GM12878 (cell line): ENCODE data around the gene COL6A3. TPM values are rescaled to one million over a fixed set of nuclear protein-coding genes. Genes with fewer than 3 reads are reported as not detected.

Source experiments
- ATAC-seq: fragments of 200-7000 bp; cut with Tn5 transposase; 3 replicates; pipeline ENCODE4 v1.9.1; 2020; ENCODE audit warnings: mild to moderate bottlenecking, moderate library complexity
- BruUV-seq: library from RNA; stranded (reverse); fragments of 400-500 nt; replicated peaks from 2 replicates; lab custom pipeline; 2021; lab: Mats Ljungman, UMichigan
- CTCF ChIA-PET: fragments of 300-600 bp; sonication (Branson Sonifier 250); formaldehyde crosslinking; extraction: SDS; loops from one replicate; lab custom pipeline; 2021; ENCODE audit warnings: inconsistent platforms; lab: Yijun Ruan, JAX
- POLR2A ChIA-PET: fragments of 350-600 bp; formaldehyde crosslinking; extraction: SDS; loops from one replicate; lab custom pipeline; 2021; ENCODE audit warnings: inconsistent platforms; lab: Charles Lee
- RAD21 ChIA-PET: fragments of 300-600 bp; sonication (Branson Sonifier 250); formaldehyde crosslinking; loops from one replicate; lab custom pipeline; 2023; ENCODE audit warnings: antibody characterized with exemption; ENCODE audit not compliant: unreplicated experiment; lab: Charles Lee
- SMC1A ChIA-PET: fragments of 300-600 bp; sonication (Branson Sonifier 250); formaldehyde crosslinking; loops from one replicate; lab custom pipeline; 2023; ENCODE audit not compliant: unreplicated experiment, uncharacterized antibody; lab: Charles Lee
- DNase-seq: peaks from one replicate; pipeline ENCODE4 v3.0.0-alpha.2; 2011; ENCODE audit warnings: low read depth, low spot score
- FAIRE-seq: peaks from 3 replicates; lab custom pipeline; 2011; peaks lifted over from hg19 to GRCh38; lab: Jason Lieb, UNC
- H2AFZ ChIP-seq: 2 replicates; pipeline ENCODE4 v1.6.0; 2011; ENCODE audit warnings: low read depth, low read length, control low read depth; ENCODE audit not compliant: control insufficient read depth
- H3K27ac ChIP-seq: 2 replicates; pipeline ENCODE4 v1.5.1; 2011; ENCODE audit warnings: control low read depth; ENCODE audit not compliant: control insufficient read depth, insufficient read depth
- H3K27me3 ChIP-seq, 2 experiments: replicated peaks in 1 of 2; 2 replicates each; pipeline versions ENCODE4 v1.6.0 to v1.6.1; 2011; ENCODE audit warnings: low read length in 1 of 2; ENCODE audit not compliant: control insufficient read depth in 2 of 2, insufficient read depth in 2 of 2
- H3K36me3 ChIP-seq, 2 experiments: 2 replicates each; pipeline ENCODE4 v1.5.1; 2011; ENCODE audit warnings: low read length in 1 of 2; ENCODE audit not compliant: control insufficient read depth in 2 of 2, insufficient read depth in 2 of 2
- H3K4me1 ChIP-seq: 2 replicates; pipeline ENCODE4 v1.6.1; 2011; ENCODE audit warnings: mild to moderate bottlenecking, low read length, moderate library complexity, mixed read lengths; ENCODE audit not compliant: control insufficient read depth, insufficient read depth
- H3K4me2 ChIP-seq: 2 replicates; pipeline ENCODE4 v1.6.0; 2011; ENCODE audit warnings: control low read depth; ENCODE audit not compliant: control insufficient read depth, insufficient read depth
- H3K4me3 ChIP-seq: fragments of 200-600 bp; sonication (generic); 2 replicates; pipeline ENCODE4 v1.5.1; 2016
- H3K79me2 ChIP-seq: 2 replicates; pipeline ENCODE4 v1.6.0; 2011; ENCODE audit warnings: low read length; ENCODE audit not compliant: control insufficient read depth, insufficient read depth
- H3K9ac ChIP-seq: 2 replicates; pipeline ENCODE4 v1.8.0; 2011; ENCODE audit warnings: low read length, control low read depth, mixed read lengths; ENCODE audit not compliant: control insufficient read depth, insufficient read depth
- H3K9me3 ChIP-seq: replicated peaks from 3 replicates; pipeline ENCODE4 v1.5.1; 2011; ENCODE audit warnings: mild to moderate bottlenecking, low read length; ENCODE audit not compliant: control insufficient read depth, insufficient read depth
- H4K20me1 ChIP-seq: 2 replicates; pipeline ENCODE4 v1.6.0; 2011; ENCODE audit not compliant: control insufficient read depth, insufficient read depth
- CHD1 ChIP-seq: IDR thresholded peaks from 2 replicates; pipeline ENCODE4 v1.6.1; 2012; ENCODE audit warnings: low read depth, low read length, improper control_type of control experiment
- DPF2 ChIP-seq: fragments of 450-650 bp; IDR thresholded peaks from 2 replicates; pipeline ENCODE4 v1.6.1; 2017; ENCODE audit warnings: mild to moderate bottlenecking
- EGR1 ChIP-seq, 2 experiments: IDR thresholded peaks; 1 replicate in 1 of 2; 2 replicates in 1 of 2; pipeline ENCODE4 v1.6.1; 2011 to 2012; ENCODE audit warnings: low read depth in 2 of 2, low read length in 2 of 2, borderline replicate concordance in 1 of 2, mild to moderate bottlenecking in 1 of 2, moderate library complexity in 1 of 2
- EP300 ChIP-seq, 2 experiments: fragments of 150-350 bp in 1 of 2; IDR thresholded peaks; 2 replicates each; pipeline ENCODE4 v1.6.1; 2011 to 2012; ENCODE audit warnings: low read depth in 2 of 2, low read length in 2 of 2, borderline replicate concordance in 1 of 2, improper control_type of control experiment in 1 of 2, inconsistent platforms in 1 of 2; ENCODE audit not compliant: control insufficient read depth in 1 of 2
- ESRRA ChIP-seq: IDR thresholded peaks from 2 replicates; pipeline ENCODE4 v1.6.1; 2012; ENCODE audit warnings: mild to moderate bottlenecking, low read length, improper control_type of control experiment
- ETV6 ChIP-seq, 2 experiments: fragments of 450-650 bp in 1 of 2; IDR thresholded peaks in 1 of 2; conservative IDR thresholded peaks in 1 of 2; 2 replicates each; pipeline ENCODE4 v1.6.1; 2014; ENCODE audit warnings: antibody characterized with exemption in 1 of 2, borderline replicate concordance in 1 of 2, low read depth in 1 of 2, mild to moderate bottlenecking in 1 of 2, moderate library complexity in 1 of 2
- HDGF ChIP-seq: fragments of 450-650 bp; IDR thresholded peaks from 2 replicates; pipeline ENCODE4 v1.6.1; 2016; ENCODE audit warnings: antibody characterized with exemption
- IKZF1 ChIP-seq: fragments of 450-650 bp; conservative IDR thresholded peaks from 2 replicates; pipeline ENCODE4 v1.6.1; 2017; ENCODE audit warnings: antibody characterized with exemption, mild to moderate bottlenecking
- JUNB ChIP-seq: IDR thresholded peaks from 2 replicates; pipeline ENCODE4 v1.6.1; 2016; ENCODE audit warnings: antibody characterized with exemption, mild to moderate bottlenecking
- NBN ChIP-seq: fragments of 450-650 bp; IDR thresholded peaks from 2 replicates; pipeline ENCODE4 v1.6.1; 2016
- NFXL1 ChIP-seq: fragments of 450-650 bp; IDR thresholded peaks from 2 replicates; pipeline ENCODE4 v1.6.1; 2017; ENCODE audit warnings: antibody characterized with exemption, mild to moderate bottlenecking, borderline replicate concordance
- PAX8 ChIP-seq: fragments of 450-650 bp; IDR thresholded peaks from 2 replicates; pipeline ENCODE4 v1.6.1; 2017; ENCODE audit warnings: mild to moderate bottlenecking, moderate library complexity
- RB1 ChIP-seq: fragments of 450-650 bp; formaldehyde crosslinking; IDR thresholded peaks from 2 replicates; pipeline ENCODE4 v1.6.1; 2017; ENCODE audit warnings: mild to moderate bottlenecking, borderline replicate concordance
- SREBF2 ChIP-seq: IDR thresholded peaks from 2 replicates; pipeline ENCODE4 v1.6.1; 2012; ENCODE audit warnings: mild to moderate bottlenecking, low read length
- STAT1 ChIP-seq: fragments of 450-650 bp; conservative IDR thresholded peaks from 2 replicates; pipeline ENCODE4 v1.6.1; 2014; ENCODE audit warnings: antibody characterized with exemption, mild to moderate bottlenecking
- YBX1 ChIP-seq: fragments of 450-650 bp; IDR thresholded peaks from 2 replicates; pipeline ENCODE4 v1.6.1; 2016; ENCODE audit warnings: antibody characterized with exemption
- ZBED1 ChIP-seq: IDR thresholded peaks from 2 replicates; pipeline ENCODE4 v1.6.1; 2016; ENCODE audit warnings: borderline replicate concordance
- ZNF217 ChIP-seq: fragments of 450-650 bp; IDR thresholded peaks from 2 replicates; pipeline ENCODE4 v1.6.1; 2017; ENCODE audit warnings: antibody characterized with exemption, mild to moderate bottlenecking
- WGBS: methylation state at CpG from one replicate; pipeline ENCODE4 v1.1.6; 2016; ENCODE audit warnings: low lambda C conversion rate; ENCODE audit not compliant: insufficient replicate concordance, insufficient coverage; ENCODE audit errors: missing lambda C conversion rate; 5-methylcytosine and 5-hydroxymethylcytosine counted together
- in situ Hi-C: fragments of 300-500 bp; cut with MboI; formaldehyde crosslinking; loops from 9 replicates; pipeline ENCODE4 v1.14.3; 2018; ENCODE audit warnings: mixed read lengths
- intact Hi-C: fragments of 100-400 bp; cut with micrococcal nuclease; formaldehyde crosslinking; loops from one replicate; pipeline ENCODE4 v1.14.2; 2022; ENCODE audit not compliant: unreplicated experiment
- polyA plus RNA-seq, 11 experiments: library from polyadenylated mRNA; depleted of rRNA in 4 of 11; unstranded in 6 of 11; stranded (reverse) in 5 of 11; fragments of >200 nt; fragmentation: Nextera tagmentation in 4 of 11; fragmentation: Illumina TruSeq in 1 of 11; extraction: Ambion mirVana in 4 of 11; extraction: Trizol in 1 of 11; gene quantifications; 1 replicate in 1 of 11; 2 replicates in 10 of 11; pipeline versions ENCODE4 v1.2.1 to v1.2.3, GENCODE V29; 2011 to 2016; ENCODE audit warnings: inconsistent platforms in 2 of 11, missing spikeins in 2 of 11, low read depth in 1 of 11
- total RNA-seq, 4 experiments: library from RNA; depleted of rRNA in 3 of 4; stranded (reverse); fragments of >200 nt in 3 of 4; fragmentation: Illumina TruSeq in 1 of 4; extraction: Trizol in 1 of 4; gene quantifications; 2 replicates each; pipeline versions ENCODE4 v1.2.1 to v1.2.3, GENCODE V29; 2013 to 2021
- TF ChIP-seq, protein P1 (sequence below): fragments of 450-650 bp; IDR thresholded peaks from 2 replicates; pipeline ENCODE4 v1.6.1; 2016; ENCODE audit warnings: mild to moderate bottlenecking
- TF ChIP-seq, protein P2 (sequence below): fragments of 450-650 bp; IDR thresholded peaks from 2 replicates; pipeline ENCODE4 v1.6.1; 2017; ENCODE audit warnings: low read depth, mild to moderate bottlenecking, moderate library complexity
- TF ChIP-seq, protein P3 (sequence below): IDR thresholded peaks from 2 replicates; pipeline ENCODE4 v1.6.1; 2012; ENCODE audit warnings: low read depth, low read length, improper control_type of control experiment

Gene COL6A3
- total and polyA plus RNA-seq, 10 of the 15 experiments (the other 5 are each of a cell fraction or from before 2014, with no cell fraction given): 0.01 to 0.51 (median 0.09) TPM; not detected in 4

DNA sequence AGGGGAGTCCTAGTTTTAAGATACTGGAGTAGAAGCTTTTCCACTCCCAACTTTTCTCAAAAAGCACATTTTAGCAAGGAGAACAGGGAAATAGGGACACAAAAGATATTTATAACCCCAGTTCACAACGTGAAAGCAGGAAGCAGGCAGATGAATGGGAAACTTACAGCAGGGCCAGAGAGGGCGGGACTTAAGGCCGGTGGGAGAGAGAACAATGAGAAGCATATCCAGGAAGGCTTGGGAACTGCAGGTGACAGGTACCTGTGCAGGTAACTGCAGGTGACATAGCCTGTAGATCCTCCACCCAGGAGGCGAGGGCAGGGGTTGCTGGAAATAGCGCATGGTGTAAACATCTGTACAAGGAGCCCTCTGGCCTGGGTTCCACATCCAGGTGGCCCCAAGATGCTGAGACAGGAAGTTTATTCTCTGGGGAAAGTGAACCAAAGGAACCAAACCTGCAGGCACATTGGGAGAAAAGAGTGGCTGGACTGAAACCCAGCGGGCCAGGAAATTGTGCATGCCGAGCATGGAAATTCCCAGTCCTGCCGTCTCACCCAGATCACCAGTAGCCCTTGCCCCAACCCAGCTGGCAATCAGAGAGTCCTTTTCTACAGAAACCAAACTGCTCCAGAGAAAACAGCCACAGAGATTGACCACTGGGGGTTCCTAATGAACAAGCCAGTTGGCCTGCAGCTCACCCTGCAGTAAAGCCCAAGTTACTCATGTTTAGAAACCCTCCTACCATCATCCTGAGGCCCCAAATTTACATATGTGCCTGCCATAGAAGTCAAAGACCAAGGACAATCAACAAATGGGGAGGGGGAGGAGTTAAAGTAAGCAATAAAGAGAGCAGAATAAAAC is 24.3 kb upstream of the COL6A3 start (continued):
- TF ChIP-seq, protein P1, sequence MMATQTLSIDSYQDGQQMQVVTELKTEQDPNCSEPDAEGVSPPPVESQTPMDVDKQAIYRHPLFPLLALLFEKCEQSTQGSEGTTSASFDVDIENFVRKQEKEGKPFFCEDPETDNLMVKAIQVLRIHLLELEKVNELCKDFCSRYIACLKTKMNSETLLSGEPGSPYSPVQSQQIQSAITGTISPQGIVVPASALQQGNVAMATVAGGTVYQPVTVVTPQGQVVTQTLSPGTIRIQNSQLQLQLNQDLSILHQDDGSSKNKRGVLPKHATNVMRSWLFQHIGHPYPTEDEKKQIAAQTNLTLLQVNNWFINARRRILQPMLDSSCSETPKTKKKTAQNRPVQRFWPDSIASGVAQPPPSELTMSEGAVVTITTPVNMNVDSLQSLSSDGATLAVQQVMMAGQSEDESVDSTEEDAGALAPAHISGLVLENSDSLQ: no peak
- TF ChIP-seq ZNF217 (no peak), NFXL1 (no peak), EP300 (IDR thresholded peaks at IDR 0.05; ENCODE audit: borderline replicate concordance in 1 of 2, control insufficient read depth in 1 of 2, low read depth in 2 of 2, low read length in 2 of 2) (no peak)
- TF ChIP-seq, all 136 proteins: peak for 0

DNA sequence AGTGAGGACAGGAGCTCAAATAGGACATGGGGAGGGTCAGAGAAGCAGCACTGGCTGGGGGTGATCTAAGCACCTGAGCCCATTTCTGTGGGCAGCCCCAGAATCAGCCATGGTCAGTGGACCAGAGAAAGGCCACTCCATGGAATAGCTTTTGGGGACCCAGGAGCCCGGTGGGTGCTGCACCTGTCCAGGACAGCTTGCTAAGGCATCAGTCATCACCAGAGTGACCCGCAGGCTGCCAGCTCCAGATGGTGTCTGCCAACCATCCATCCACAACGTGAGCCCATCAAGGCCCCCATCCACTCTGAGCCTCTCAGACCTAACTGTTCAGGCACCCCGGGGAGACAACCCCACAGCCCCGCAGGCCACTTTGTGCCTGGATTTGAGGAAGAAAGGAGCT is 23.6 kb upstream of the COL6A3 start:
- Histone ChIP-seq H3K4me1 (peaks cover 26% of the 10 kb centered on the region), H3K9ac (no peak overlapping the region), H3K27ac (no peak overlapping the region), H2AFZ (no peak overlapping the region), H3K27me3 (no peaks in the 10 kb centered on the region; a peak in 1 of 4 replicates), H3K4me3 (no peak overlapping the region), H3K79me2 (no peaks in the 10 kb centered on the region), H4K20me1 (no peaks in the 10 kb centered on the region), H3K36me3 (no peaks in the 10 kb centered on the region), H3K9me3 (no peaks in the 10 kb centered on the region; the same call in 2 of the 3 replicates), H3K4me2 (no peak overlapping the region)
- intact Hi-C loops (no loop called here), in situ Hi-C loops (no loop called here)
- ATAC-seq (no peak), FAIRE-seq (no peak), DNase-seq (no peak)
- BruUV-seq: no TSS peak
- SMC1A ChIA-PET: no interaction called here
- POLR2A ChIA-PET: no interaction called here
- RAD21 ChIA-PET: no interaction called here
- 2% methylated on average over 5 of the region's 5 CpGs for WGBS
- CTCF ChIA-PET: interaction anchor here (1.2 kb wide), 1 partner anchor 16 kb away, joined by 4 read pairs; no protein-coding TSS in a partner anchor
- no peak for TF ChIP-seq STAT1
- no peak for TF ChIP-seq SREBF2
- TF ChIP-seq, protein P2, sequence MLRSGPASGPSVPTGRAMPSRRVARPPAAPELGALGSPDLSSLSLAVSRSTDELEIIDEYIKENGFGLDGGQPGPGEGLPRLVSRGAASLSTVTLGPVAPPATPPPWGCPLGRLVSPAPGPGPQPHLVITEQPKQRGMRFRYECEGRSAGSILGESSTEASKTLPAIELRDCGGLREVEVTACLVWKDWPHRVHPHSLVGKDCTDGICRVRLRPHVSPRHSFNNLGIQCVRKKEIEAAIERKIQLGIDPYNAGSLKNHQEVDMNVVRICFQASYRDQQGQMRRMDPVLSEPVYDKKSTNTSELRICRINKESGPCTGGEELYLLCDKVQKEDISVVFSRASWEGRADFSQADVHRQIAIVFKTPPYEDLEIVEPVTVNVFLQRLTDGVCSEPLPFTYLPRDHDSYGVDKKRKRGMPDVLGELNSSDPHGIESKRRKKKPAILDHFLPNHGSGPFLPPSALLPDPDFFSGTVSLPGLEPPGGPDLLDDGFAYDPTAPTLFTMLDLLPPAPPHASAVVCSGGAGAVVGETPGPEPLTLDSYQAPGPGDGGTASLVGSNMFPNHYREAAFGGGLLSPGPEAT: no peak
- no peak for TF ChIP-seq ESRRA
- TF ChIP-seq HDGF: no peak
- TF ChIP-seq EGR1 (IDR thresholded peaks at IDR 0.05; ENCODE audit: borderline replicate concordance in 1 of 2, low read depth in 2 of 2, low read length in 2 of 2): no peak
- TF ChIP-seq IKZF1: no peak
- TF ChIP-seq ZNF217: no peak
- no peak for TF ChIP-seq ETV6 (conservative IDR thresholded peaks at IDR 0.05 in 1 of 2, IDR thresholded peaks at IDR 0.05 in 1 of 2; ENCODE audit: borderline replicate concordance in 1 of 2, low read depth in 1 of 2)
- TF ChIP-seq YBX1: no peak
- TF ChIP-seq DPF2: no peak
- TF ChIP-seq JUNB: no peak
- no peak for TF ChIP-seq CHD1
- no peak for TF ChIP-seq RB1
- TF ChIP-seq, protein P3, sequence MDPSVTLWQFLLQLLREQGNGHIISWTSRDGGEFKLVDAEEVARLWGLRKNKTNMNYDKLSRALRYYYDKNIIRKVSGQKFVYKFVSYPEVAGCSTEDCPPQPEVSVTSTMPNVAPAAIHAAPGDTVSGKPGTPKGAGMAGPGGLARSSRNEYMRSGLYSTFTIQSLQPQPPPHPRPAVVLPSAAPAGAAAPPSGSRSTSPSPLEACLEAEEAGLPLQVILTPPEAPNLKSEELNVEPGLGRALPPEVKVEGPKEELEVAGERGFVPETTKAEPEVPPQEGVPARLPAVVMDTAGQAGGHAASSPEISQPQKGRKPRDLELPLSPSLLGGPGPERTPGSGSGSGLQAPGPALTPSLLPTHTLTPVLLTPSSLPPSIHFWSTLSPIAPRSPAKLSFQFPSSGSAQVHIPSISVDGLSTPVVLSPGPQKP: no peak
- no peak for TF ChIP-seq ZBED1
- no peak for TF ChIP-seq PAX8
- no peak for TF ChIP-seq NBN
